Right atrium auricular region (tissue), 2 donors: ENCODE measurements around the gene RPS15. TPM values are rescaled to one million over a fixed set of nuclear protein-coding genes. Genes with fewer than 3 reads are reported as not detected.

Experiments
- DNase-seq: peaks from one replicate; pipeline ENCODE4 v3.0.0-alpha.2; 2019; ENCODE audit warnings: low spot score
- H3K27ac ChIP-seq, 2 donors: fragments of 200-600 bp; sonication (generic); 1 replicate in 1 of 2; 2 replicates in 1 of 2; pipeline ENCODE4 v1.5.1; 2016 to 2019
- H3K27me3 ChIP-seq, 2 donors: fragments of 200-600 bp; sonication (generic); one replicate each; pipeline versions ENCODE4 v1.5.1 to v1.6.0; 2017 to 2019
- H3K36me3 ChIP-seq: fragments of 200-600 bp; sonication (generic); one replicate; pipeline ENCODE4 v1.5.1; 2016
- H3K4me1 ChIP-seq, 2 donors: fragments of 200-600 bp; sonication (generic); one replicate each; pipeline versions ENCODE4 v1.5.1 to v1.6.0; 2017 to 2019
- H3K4me3 ChIP-seq, 2 donors: fragments of 200-600 bp; sonication (generic); 1 replicate in 1 of 2; 2 replicates in 1 of 2; pipeline ENCODE4 v1.5.1; 2017 to 2019; ENCODE audit warnings: mild to moderate bottlenecking in 1 of 2, moderate library complexity in 1 of 2
- H3K9me3 ChIP-seq, 2 donors: fragments of 200-600 bp; sonication (generic); one replicate each; pipeline ENCODE4 v1.5.1; 2019
- CTCF ChIP-seq, 2 donors: fragments of 200-600 bp; sonication (generic); IDR thresholded peaks; one replicate each; pipeline ENCODE4 v1.5.1; 2019; ENCODE audit warnings: antibody characterized with exemption in 2 of 2
- total RNA-seq, 2 donors: library from RNA; depleted of rRNA; stranded (reverse); fragments of >200 nt; gene quantifications; one replicate each; pipeline ENCODE4 v1.1.0, GENCODE V29; 2016

Gene RPS15
- total RNA-seq, 2 donors from 2014 or later, result 1,712 to 2,156 TPM

GRCh38 chr19:1430246-1430645, 8.0 kb upstream of the RPS15 start:
- Histone ChIP-seq H3K4me3 (no peak overlapping the region), H3K4me1 (peaks cover 0 to 14% of the 10 kb centered on the region in 2 donors), H3K9me3 (no peaks in the 10 kb centered on the region), H3K27me3 (no peaks in the 10 kb centered on the region), H3K36me3 (peaks cover 82% of the 10 kb centered on the region), H3K27ac (peak overlapping the region in 1 of 2 donors; percentile 59)
- TF ChIP-seq CTCF (IDR thresholded peaks at IDR 0.05), result no peak
- no peak for DNase-seq

GRCh38 chr19:1431759-1432506, 6.3 kb upstream of the RPS15 start:
- no peaks in the 10 kb centered on the region for H3K27me3 ChIP-seq
- peaks cover 65% of the 10 kb centered on the region for H3K36me3 ChIP-seq
- no peak overlapping the region for H3K4me3 ChIP-seq
- no peak overlapping the region for H3K27ac ChIP-seq
- peaks cover 0 to 14% of the 10 kb centered on the region in 2 donors for H3K4me1 ChIP-seq
- no peaks in the 10 kb centered on the region for H3K9me3 ChIP-seq
- no peak for TF ChIP-seq CTCF (IDR thresholded peaks at IDR 0.05)
- DNase-seq, result no peak

GRCh38 chr19:1432507-1432887, 5.7 kb upstream of the RPS15 start:
- peaks cover 0 to 14% of the 10 kb centered on the region in 2 donors for H3K4me1 ChIP-seq
- H3K27me3 ChIP-seq, result no peaks in the 10 kb centered on the region
- peaks cover 63% of the 10 kb centered on the region for H3K36me3 ChIP-seq
- H3K27ac ChIP-seq, result no peak overlapping the region
- no peak overlapping the region for H3K4me3 ChIP-seq
- no peaks in the 10 kb centered on the region for H3K9me3 ChIP-seq
- TF ChIP-seq CTCF (IDR thresholded peaks at IDR 0.05), result no peak
- DNase-seq, result no peak

GRCh38 chr19:1433119-1434039, 4.8 kb upstream of the RPS15 start:
- Histone ChIP-seq H3K36me3 (peaks cover 63% of the 10 kb centered on the region), H3K27me3 (no peaks in the 10 kb centered on the region), H3K9me3 (no peaks in the 10 kb centered on the region), H3K4me1 (peaks cover 0 to 20% of the 10 kb centered on the region in 2 donors), H3K4me3 (no peak overlapping the region), H3K27ac (no peak overlapping the region)
- no peak for TF ChIP-seq CTCF (IDR thresholded peaks at IDR 0.05)
- no peak for DNase-seq

GRCh38 chr19:1434040-1434366, 4.2 kb upstream of the RPS15 start:
- peaks cover 0 to 21% of the 10 kb centered on the region in 2 donors for H3K4me1 ChIP-seq
- H3K4me3 ChIP-seq, result no peak overlapping the region
- H3K27me3 ChIP-seq, result no peaks in the 10 kb centered on the region
- H3K36me3 ChIP-seq, result peaks cover 57% of the 10 kb centered on the region
- H3K27ac ChIP-seq, result no peak overlapping the region
- TF ChIP-seq CTCF (IDR thresholded peaks at IDR 0.05), result no peak
- H3K9me3 ChIP-seq, result no peaks in the 10 kb centered on the region
- DNase-seq, result no peak
